GM12878 (cell line): ENCODE data around the gene GAPDHS. TPM values are rescaled to one million over a fixed set of nuclear protein-coding genes. Genes with fewer than 3 reads are reported as not detected.

ENCODE experiments used
- ATAC-seq: fragments of 200-7000 bp; cut with Tn5 transposase; 3 replicates; pipeline ENCODE4 v1.9.1; 2020; ENCODE audit warnings: mild to moderate bottlenecking, moderate library complexity
- BruUV-seq: library from RNA; stranded (reverse); fragments of 400-500 nt; replicated peaks from 2 replicates; lab custom pipeline; 2021; lab: Mats Ljungman, UMichigan
- CTCF ChIA-PET: fragments of 300-600 bp; sonication (Branson Sonifier 250); formaldehyde crosslinking; extraction: SDS; loops from one replicate; lab custom pipeline; 2021; ENCODE audit warnings: inconsistent platforms; lab: Yijun Ruan, JAX
- POLR2A ChIA-PET: fragments of 350-600 bp; formaldehyde crosslinking; extraction: SDS; loops from one replicate; lab custom pipeline; 2021; ENCODE audit warnings: inconsistent platforms; lab: Charles Lee
- RAD21 ChIA-PET: fragments of 300-600 bp; sonication (Branson Sonifier 250); formaldehyde crosslinking; loops from one replicate; lab custom pipeline; 2023; ENCODE audit warnings: antibody characterized with exemption; ENCODE audit not compliant: unreplicated experiment; lab: Charles Lee
- SMC1A ChIA-PET: fragments of 300-600 bp; sonication (Branson Sonifier 250); formaldehyde crosslinking; loops from one replicate; lab custom pipeline; 2023; ENCODE audit not compliant: unreplicated experiment, uncharacterized antibody; lab: Charles Lee
- DNase-seq: peaks from one replicate; pipeline ENCODE4 v3.0.0-alpha.2; 2011; ENCODE audit warnings: low read depth, low spot score
- FAIRE-seq: peaks from 3 replicates; lab custom pipeline; 2011; peaks lifted over from hg19 to GRCh38; lab: Jason Lieb, UNC
- H2AFZ ChIP-seq: 2 replicates; pipeline ENCODE4 v1.6.0; 2011; ENCODE audit warnings: low read depth, low read length, control low read depth; ENCODE audit not compliant: control insufficient read depth
- H3K27ac ChIP-seq: 2 replicates; pipeline ENCODE4 v1.5.1; 2011; ENCODE audit warnings: control low read depth; ENCODE audit not compliant: control insufficient read depth, insufficient read depth
- H3K27me3 ChIP-seq, 2 experiments: replicated peaks in 1 of 2; 2 replicates each; pipeline versions ENCODE4 v1.6.0 to v1.6.1; 2011; ENCODE audit warnings: low read length in 1 of 2; ENCODE audit not compliant: control insufficient read depth in 2 of 2, insufficient read depth in 2 of 2
- H3K36me3 ChIP-seq, 2 experiments: 2 replicates each; pipeline ENCODE4 v1.5.1; 2011; ENCODE audit warnings: low read length in 1 of 2; ENCODE audit not compliant: control insufficient read depth in 2 of 2, insufficient read depth in 2 of 2
- H3K4me1 ChIP-seq: 2 replicates; pipeline ENCODE4 v1.6.1; 2011; ENCODE audit warnings: mild to moderate bottlenecking, low read length, moderate library complexity, mixed read lengths; ENCODE audit not compliant: control insufficient read depth, insufficient read depth
- H3K4me2 ChIP-seq: 2 replicates; pipeline ENCODE4 v1.6.0; 2011; ENCODE audit warnings: control low read depth; ENCODE audit not compliant: control insufficient read depth, insufficient read depth
- H3K4me3 ChIP-seq: fragments of 200-600 bp; sonication (generic); 2 replicates; pipeline ENCODE4 v1.5.1; 2016
- H3K79me2 ChIP-seq: 2 replicates; pipeline ENCODE4 v1.6.0; 2011; ENCODE audit warnings: low read length; ENCODE audit not compliant: control insufficient read depth, insufficient read depth
- H3K9ac ChIP-seq: 2 replicates; pipeline ENCODE4 v1.8.0; 2011; ENCODE audit warnings: low read length, control low read depth, mixed read lengths; ENCODE audit not compliant: control insufficient read depth, insufficient read depth
- H3K9me3 ChIP-seq: replicated peaks from 3 replicates; pipeline ENCODE4 v1.5.1; 2011; ENCODE audit warnings: mild to moderate bottlenecking, low read length; ENCODE audit not compliant: control insufficient read depth, insufficient read depth
- H4K20me1 ChIP-seq: 2 replicates; pipeline ENCODE4 v1.6.0; 2011; ENCODE audit not compliant: control insufficient read depth, insufficient read depth
- BCLAF1 ChIP-seq: fragments of 450-650 bp; IDR thresholded peaks from 2 replicates; pipeline ENCODE4 v1.6.1; 2017; ENCODE audit warnings: antibody characterized with exemption, mild to moderate bottlenecking, moderate library complexity
- BHLHE40 ChIP-seq, 2 experiments: fragments of 450-650 bp in 1 of 2; IDR thresholded peaks; 2 replicates each; pipeline ENCODE4 v1.6.1; 2011 to 2017; ENCODE audit warnings: low read depth in 2 of 2, borderline replicate concordance in 1 of 2, improper control_type of control experiment in 1 of 2, low read length in 1 of 2, mild to moderate bottlenecking in 1 of 2
- DPF2 ChIP-seq: fragments of 450-650 bp; IDR thresholded peaks from 2 replicates; pipeline ENCODE4 v1.6.1; 2017; ENCODE audit warnings: mild to moderate bottlenecking
- PAX5 ChIP-seq: IDR thresholded peaks from 2 replicates; pipeline ENCODE4 v1.6.1; 2011; ENCODE audit warnings: low read depth, low read length, borderline replicate concordance
- POLR2A ChIP-seq: IDR thresholded peaks from 2 replicates; pipeline ENCODE4 v1.6.1; 2011; ENCODE audit warnings: low read depth, mild to moderate bottlenecking, low read length
- RAD51 ChIP-seq: fragments of 450-650 bp; IDR thresholded peaks from 2 replicates; pipeline ENCODE4 v1.6.1; 2016; ENCODE audit warnings: moderate library complexity, mild to moderate bottlenecking, inconsistent platforms
- SMC3 ChIP-seq: IDR thresholded peaks from 2 replicates; pipeline ENCODE4 v1.6.1; 2011; ENCODE audit warnings: low read length, improper control_type of control experiment, borderline replicate concordance
- SREBF2 ChIP-seq: IDR thresholded peaks from 2 replicates; pipeline ENCODE4 v1.6.1; 2012; ENCODE audit warnings: mild to moderate bottlenecking, low read length
- ZBED1 ChIP-seq: IDR thresholded peaks from 2 replicates; pipeline ENCODE4 v1.6.1; 2016; ENCODE audit warnings: borderline replicate concordance
- ZNF274 ChIP-seq: IDR thresholded peaks from one replicate; pipeline ENCODE4 v1.8.0; 2011; ENCODE audit not compliant: insufficient read length, insufficient read depth
- WGBS: methylation state at CpG from one replicate; pipeline ENCODE4 v1.1.6; 2016; ENCODE audit warnings: low lambda C conversion rate; ENCODE audit not compliant: insufficient replicate concordance, insufficient coverage; ENCODE audit errors: missing lambda C conversion rate; 5-methylcytosine and 5-hydroxymethylcytosine counted together
- in situ Hi-C: fragments of 300-500 bp; cut with MboI; formaldehyde crosslinking; loops from 9 replicates; pipeline ENCODE4 v1.14.3; 2018; ENCODE audit warnings: mixed read lengths
- intact Hi-C: fragments of 100-400 bp; cut with micrococcal nuclease; formaldehyde crosslinking; loops from one replicate; pipeline ENCODE4 v1.14.2; 2022; ENCODE audit not compliant: unreplicated experiment
- polyA plus RNA-seq, 11 experiments: library from polyadenylated mRNA; depleted of rRNA in 4 of 11; unstranded in 6 of 11; stranded (reverse) in 5 of 11; fragments of >200 nt; fragmentation: Nextera tagmentation in 4 of 11; fragmentation: Illumina TruSeq in 1 of 11; extraction: Ambion mirVana in 4 of 11; extraction: Trizol in 1 of 11; gene quantifications; 1 replicate in 1 of 11; 2 replicates in 10 of 11; pipeline versions ENCODE4 v1.2.1 to v1.2.3, GENCODE V29; 2011 to 2016; ENCODE audit warnings: inconsistent platforms in 2 of 11, missing spikeins in 2 of 11, low read depth in 1 of 11
- total RNA-seq, 4 experiments: library from RNA; depleted of rRNA in 3 of 4; stranded (reverse); fragments of >200 nt in 3 of 4; fragmentation: Illumina TruSeq in 1 of 4; extraction: Trizol in 1 of 4; gene quantifications; 2 replicates each; pipeline versions ENCODE4 v1.2.1 to v1.2.3, GENCODE V29; 2013 to 2021
- TF ChIP-seq, protein P1 (sequence below): fragments of 450-650 bp; IDR thresholded peaks from 2 replicates; pipeline ENCODE4 v1.6.1; 2017; ENCODE audit warnings: mild to moderate bottlenecking, low read depth, inconsistent platforms; ENCODE audit not compliant: poor library complexity, severe bottlenecking
- TF ChIP-seq, protein P2 (sequence below): IDR thresholded peaks from 2 replicates; pipeline ENCODE4 v1.6.1; 2012; ENCODE audit warnings: low read depth, low read length, improper control_type of control experiment
- TF ChIP-seq, protein P3 (sequence below): fragments of 450-650 bp; IDR thresholded peaks from 2 replicates; pipeline ENCODE4 v1.6.1; 2017; ENCODE audit warnings: mild to moderate bottlenecking
- TF ChIP-seq, protein P4 (sequence below): fragments of 450-650 bp; IDR thresholded peaks from 2 replicates; pipeline ENCODE4 v1.6.1; 2017; ENCODE audit warnings: low read depth, mild to moderate bottlenecking, moderate library complexity
- TF ChIP-seq, protein P5 (sequence below): fragments of 450-650 bp; IDR thresholded peaks from 2 replicates; pipeline ENCODE4 v1.6.1; 2016; ENCODE audit warnings: mild to moderate bottlenecking

Gene GAPDHS
- total and polyA plus RNA-seq, 10 of the 15 experiments (the other 5 are each of a cell fraction or from before 2014, with no cell fraction given) = 0.08 TPM; not detected in 9

DNA sequence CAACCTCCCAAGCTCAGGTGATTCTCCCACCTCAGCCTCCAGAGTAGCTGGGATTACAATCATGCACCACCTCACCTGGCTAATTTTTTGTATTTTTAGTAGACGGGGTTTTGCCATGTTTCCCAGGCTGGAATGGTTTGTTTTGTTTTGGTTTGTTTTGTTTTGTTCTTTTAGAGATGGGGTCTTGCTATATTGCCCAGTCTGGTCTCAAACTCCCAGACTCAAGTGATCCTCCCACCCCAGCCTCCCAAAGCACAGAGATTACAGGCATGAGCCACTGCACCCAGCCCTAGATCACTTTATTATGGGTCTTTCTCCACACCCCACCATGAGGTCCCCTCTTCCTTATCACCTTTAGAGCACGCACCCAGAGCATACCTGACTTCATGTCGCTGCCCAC lies 35.0 kb upstream of the GAPDHS start:
- no peak for ATAC-seq
- 40% methylated on average over 3 of the region's 3 CpGs for WGBS

More for the DNA sequence above, 35.0 kb upstream of the GAPDHS start:
- H4K20me1 ChIP-seq = no peaks in the 10 kb centered on the region
- intact Hi-C loops (loop anchor here (10.0 kb wide), 1 partner anchor 233 kb away; the partner anchor contains the start of gene USF2), in situ Hi-C loops (no loop called here)
- no peak overlapping the region for H2AFZ ChIP-seq
- H3K4me1 ChIP-seq = peaks cover 13% of the 10 kb centered on the region
- FAIRE-seq (no peak), DNase-seq (no peak)
- ChIA-PET POLR2A (no interaction called here), CTCF (interaction anchor here (1.2 to 5.5 kb wide), 2 partner anchors 10 to 94 kb away, joined by 4 to 87 read pairs; no protein-coding TSS in a partner anchor), RAD21 (interaction anchor here (0.6 kb wide), 1 partner anchor 144 kb away, joined by 3 read pairs; no protein-coding TSS in a partner anchor), SMC1A (interaction anchor here (1.4 to 4.2 kb wide), 4 partner anchors 8 to 145 kb away, joined by 6 to 44 read pairs (median 8); no protein-coding TSS in a partner anchor)
- no peak overlapping the region for H3K4me3 ChIP-seq
- no TSS peak for BruUV-seq
- TF ChIP-seq BHLHE40 (IDR thresholded peaks at IDR 0.05; ENCODE audit: borderline replicate concordance in 1 of 2, low read depth in 2 of 2, low read length in 1 of 2) = no peak
- TF ChIP-seq, protein P1, sequence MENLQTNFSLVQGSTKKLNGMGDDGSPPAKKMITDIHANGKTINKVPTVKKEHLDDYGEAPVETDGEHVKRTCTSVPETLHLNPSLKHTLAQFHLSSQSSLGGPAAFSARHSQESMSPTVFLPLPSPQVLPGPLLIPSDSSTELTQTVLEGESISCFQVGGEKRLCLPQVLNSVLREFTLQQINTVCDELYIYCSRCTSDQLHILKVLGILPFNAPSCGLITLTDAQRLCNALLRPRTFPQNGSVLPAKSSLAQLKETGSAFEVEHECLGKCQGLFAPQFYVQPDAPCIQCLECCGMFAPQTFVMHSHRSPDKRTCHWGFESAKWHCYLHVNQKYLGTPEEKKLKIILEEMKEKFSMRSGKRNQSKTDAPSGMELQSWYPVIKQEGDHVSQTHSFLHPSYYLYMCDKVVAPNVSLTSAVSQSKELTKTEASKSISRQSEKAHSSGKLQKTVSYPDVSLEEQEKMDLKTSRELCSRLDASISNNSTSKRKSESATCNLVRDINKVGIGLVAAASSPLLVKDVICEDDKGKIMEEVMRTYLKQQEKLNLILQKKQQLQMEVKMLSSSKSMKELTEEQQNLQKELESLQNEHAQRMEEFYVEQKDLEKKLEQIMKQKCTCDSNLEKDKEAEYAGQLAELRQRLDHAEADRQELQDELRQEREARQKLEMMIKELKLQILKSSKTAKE = no peak
- TF ChIP-seq SREBF2 = no peak
- TF ChIP-seq, protein P2, sequence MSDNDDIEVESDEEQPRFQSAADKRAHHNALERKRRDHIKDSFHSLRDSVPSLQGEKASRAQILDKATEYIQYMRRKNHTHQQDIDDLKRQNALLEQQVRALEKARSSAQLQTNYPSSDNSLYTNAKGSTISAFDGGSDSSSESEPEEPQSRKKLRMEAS = no peak
- no peak for TF ChIP-seq SMC3
- no peak for TF ChIP-seq BCLAF1
- TF ChIP-seq, protein P3, sequence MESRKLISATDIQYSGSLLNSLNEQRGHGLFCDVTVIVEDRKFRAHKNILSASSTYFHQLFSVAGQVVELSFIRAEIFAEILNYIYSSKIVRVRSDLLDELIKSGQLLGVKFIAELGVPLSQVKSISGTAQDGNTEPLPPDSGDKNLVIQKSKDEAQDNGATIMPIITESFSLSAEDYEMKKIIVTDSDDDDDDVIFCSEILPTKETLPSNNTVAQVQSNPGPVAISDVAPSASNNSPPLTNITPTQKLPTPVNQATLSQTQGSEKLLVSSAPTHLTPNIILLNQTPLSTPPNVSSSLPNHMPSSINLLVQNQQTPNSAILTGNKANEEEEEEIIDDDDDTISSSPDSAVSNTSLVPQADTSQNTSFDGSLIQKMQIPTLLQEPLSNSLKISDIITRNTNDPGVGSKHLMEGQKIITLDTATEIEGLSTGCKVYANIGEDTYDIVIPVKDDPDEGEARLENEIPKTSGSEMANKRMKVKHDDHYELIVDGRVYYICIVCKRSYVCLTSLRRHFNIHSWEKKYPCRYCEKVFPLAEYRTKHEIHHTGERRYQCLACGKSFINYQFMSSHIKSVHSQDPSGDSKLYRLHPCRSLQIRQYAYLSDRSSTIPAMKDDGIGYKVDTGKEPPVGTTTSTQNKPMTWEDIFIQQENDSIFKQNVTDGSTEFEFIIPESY = no peak
- TF ChIP-seq RAD51 = no peak
- no peak for TF ChIP-seq PAX5
- TF ChIP-seq, protein P4, sequence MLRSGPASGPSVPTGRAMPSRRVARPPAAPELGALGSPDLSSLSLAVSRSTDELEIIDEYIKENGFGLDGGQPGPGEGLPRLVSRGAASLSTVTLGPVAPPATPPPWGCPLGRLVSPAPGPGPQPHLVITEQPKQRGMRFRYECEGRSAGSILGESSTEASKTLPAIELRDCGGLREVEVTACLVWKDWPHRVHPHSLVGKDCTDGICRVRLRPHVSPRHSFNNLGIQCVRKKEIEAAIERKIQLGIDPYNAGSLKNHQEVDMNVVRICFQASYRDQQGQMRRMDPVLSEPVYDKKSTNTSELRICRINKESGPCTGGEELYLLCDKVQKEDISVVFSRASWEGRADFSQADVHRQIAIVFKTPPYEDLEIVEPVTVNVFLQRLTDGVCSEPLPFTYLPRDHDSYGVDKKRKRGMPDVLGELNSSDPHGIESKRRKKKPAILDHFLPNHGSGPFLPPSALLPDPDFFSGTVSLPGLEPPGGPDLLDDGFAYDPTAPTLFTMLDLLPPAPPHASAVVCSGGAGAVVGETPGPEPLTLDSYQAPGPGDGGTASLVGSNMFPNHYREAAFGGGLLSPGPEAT = no peak
- TF ChIP-seq ZBED1 = no peak
- TF ChIP-seq, protein P5, sequence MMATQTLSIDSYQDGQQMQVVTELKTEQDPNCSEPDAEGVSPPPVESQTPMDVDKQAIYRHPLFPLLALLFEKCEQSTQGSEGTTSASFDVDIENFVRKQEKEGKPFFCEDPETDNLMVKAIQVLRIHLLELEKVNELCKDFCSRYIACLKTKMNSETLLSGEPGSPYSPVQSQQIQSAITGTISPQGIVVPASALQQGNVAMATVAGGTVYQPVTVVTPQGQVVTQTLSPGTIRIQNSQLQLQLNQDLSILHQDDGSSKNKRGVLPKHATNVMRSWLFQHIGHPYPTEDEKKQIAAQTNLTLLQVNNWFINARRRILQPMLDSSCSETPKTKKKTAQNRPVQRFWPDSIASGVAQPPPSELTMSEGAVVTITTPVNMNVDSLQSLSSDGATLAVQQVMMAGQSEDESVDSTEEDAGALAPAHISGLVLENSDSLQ = no peak
- TF ChIP-seq POLR2A = no peak
- TF ChIP-seq DPF2 = no peak
- TF ChIP-seq ZNF274 = no peak
- H3K79me2 ChIP-seq = no peaks in the 10 kb centered on the region
- no peaks in the 10 kb centered on the region for H3K27me3 ChIP-seq
- H3K36me3 ChIP-seq = no peaks in the 10 kb centered on the region
- H3K9ac ChIP-seq = no peak overlapping the region
- no peak overlapping the region for H3K4me2 ChIP-seq
- no peak overlapping the region for H3K27ac ChIP-seq
- no peaks in the 10 kb centered on the region for H3K9me3 ChIP-seq
